AG09309 (cell line): ENCODE data around the gene PTPN14.

ENCODE experiments used
- DNase-seq: peaks from one replicate; pipeline ENCODE4 v3.0.0-alpha.2; 2010; ENCODE audit warnings: low read depth
- H3K4me3 ChIP-seq: 2 replicates; pipeline ENCODE4 v1.5.1; 2011; ENCODE audit warnings: mild to moderate bottlenecking, low read depth, low read length, moderate library complexity; ENCODE audit not compliant: control insufficient read depth
- TF ChIP-seq, protein P1 (sequence below): IDR thresholded peaks from 2 replicates; pipeline ENCODE4 v1.5.1; 2011; ENCODE audit warnings: mild to moderate bottlenecking, low read depth, low read length, inconsistent platforms; ENCODE audit not compliant: insufficient read depth, control insufficient read depth; ENCODE audit errors: missing control alignments

Gene PTPN14

DNA sequence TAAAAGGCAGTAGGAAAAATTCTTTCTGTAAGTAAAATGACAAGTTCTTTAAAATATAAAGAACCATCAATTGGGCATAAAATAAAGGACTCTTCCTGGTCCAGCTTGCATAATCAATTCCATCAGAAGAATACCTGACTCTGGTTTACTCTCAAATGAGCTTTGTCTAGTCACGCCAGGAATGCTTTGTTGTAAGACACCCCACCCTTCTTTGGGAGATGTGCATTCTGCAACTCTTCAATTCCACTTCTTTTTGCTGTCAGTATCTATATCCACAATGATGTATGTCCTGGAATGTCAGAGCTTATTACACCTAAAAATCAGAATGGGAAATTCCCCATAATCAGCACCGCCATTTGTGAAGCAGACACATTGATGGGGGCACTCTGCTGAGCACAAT, 76.1 kb downstream of the PTPN14 start:
- H3K4me3 ChIP-seq, result no peak overlapping the region
- TF ChIP-seq, protein P1, sequence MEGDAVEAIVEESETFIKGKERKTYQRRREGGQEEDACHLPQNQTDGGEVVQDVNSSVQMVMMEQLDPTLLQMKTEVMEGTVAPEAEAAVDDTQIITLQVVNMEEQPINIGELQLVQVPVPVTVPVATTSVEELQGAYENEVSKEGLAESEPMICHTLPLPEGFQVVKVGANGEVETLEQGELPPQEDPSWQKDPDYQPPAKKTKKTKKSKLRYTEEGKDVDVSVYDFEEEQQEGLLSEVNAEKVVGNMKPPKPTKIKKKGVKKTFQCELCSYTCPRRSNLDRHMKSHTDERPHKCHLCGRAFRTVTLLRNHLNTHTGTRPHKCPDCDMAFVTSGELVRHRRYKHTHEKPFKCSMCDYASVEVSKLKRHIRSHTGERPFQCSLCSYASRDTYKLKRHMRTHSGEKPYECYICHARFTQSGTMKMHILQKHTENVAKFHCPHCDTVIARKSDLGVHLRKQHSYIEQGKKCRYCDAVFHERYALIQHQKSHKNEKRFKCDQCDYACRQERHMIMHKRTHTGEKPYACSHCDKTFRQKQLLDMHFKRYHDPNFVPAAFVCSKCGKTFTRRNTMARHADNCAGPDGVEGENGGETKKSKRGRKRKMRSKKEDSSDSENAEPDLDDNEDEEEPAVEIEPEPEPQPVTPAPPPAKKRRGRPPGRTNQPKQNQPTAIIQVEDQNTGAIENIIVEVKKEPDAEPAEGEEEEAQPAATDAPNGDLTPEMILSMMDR, result no peak
- no peak for DNase-seq

DNA sequence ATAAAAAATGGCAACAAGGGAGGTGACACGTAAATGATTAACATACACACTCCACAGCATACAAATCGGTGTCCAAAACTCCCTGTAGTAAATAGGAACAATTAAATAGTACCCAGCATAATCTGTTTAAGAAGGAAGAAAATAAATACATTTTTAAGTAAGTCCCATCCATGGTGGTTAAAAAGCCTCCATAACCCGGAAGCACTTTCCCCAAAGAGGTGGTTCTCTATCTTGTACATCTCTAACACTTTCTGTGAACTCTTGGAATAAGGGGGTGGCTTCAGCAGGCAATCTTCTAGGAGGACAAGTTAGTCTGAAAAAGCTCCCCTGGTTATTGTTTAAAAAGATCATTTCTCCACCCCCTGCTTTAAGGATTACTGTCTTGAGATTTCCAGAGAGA, 76.9 kb downstream of the PTPN14 start:
- DNase-seq, result no peak
- TF ChIP-seq, protein P1, result no peak
- H3K4me3 ChIP-seq, result no peak overlapping the region

DNA sequence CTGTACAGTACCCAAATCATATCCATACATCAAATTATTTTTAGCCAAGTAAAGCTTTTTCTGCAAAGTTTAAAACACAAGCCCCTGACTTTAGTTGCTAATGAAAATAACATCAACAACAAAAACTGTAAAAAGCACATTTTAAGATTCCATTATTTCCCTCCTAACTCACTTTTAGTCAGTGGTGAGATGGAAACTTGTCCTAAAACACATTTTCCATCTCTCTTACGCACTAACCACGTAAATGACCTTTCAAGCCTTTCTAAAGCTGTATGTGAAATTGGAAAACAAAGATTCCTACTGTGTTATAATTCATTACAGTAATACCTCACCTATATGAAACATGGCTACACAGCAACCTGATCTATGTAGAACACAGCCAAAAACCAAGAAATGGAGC, 77.5 kb downstream of the PTPN14 start:
- TF ChIP-seq, protein P1, result no peak
- no peak for DNase-seq
- no peak overlapping the region for H3K4me3 ChIP-seq

DNA sequence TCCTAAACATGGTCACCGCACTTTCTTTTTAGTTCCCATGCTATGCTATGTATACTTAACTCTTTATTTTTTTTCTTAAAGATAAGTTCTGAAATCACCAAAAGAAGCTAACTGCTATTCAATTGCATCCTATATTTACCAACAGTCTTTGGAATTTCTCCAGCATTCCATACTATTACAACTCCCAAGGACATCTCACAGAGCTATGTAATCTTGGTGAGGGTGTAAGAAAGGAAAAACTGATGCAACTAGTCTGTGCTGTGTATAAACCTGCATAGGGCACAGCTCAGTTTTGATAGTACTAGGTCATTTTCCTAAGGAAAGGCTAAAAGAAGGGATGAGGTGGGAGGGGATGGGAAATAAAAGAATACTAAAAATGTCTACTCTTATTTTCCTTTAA, 78.0 kb downstream of the PTPN14 start:
- TF ChIP-seq, protein P1, result no peak

DNA sequence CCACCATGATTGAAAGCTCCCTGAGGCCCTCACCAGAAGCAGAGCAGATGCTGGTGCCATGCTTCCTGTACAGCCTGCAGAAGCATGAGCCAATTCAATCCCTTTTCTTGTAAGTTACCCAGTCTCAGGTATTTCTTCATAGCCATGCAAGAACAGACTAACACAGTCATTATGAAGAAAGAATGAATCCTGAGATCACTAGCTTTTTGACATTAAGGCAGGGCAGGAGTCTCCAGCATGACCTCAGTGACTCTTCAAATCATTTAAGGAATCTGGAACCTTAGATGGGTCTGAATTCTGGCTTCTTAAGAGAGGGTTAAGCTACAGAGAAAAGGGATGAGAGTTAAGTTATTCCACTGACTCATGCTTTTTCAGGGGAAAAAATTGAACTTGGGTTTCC, 79.0 kb downstream of the PTPN14 start:
- no peak for DNase-seq
- no peak overlapping the region for H3K4me3 ChIP-seq
- TF ChIP-seq, protein P1, result no peak

More for the DNA sequence above, 78.0 kb downstream of the PTPN14 start:
- peak; percentile 34 for DNase-seq
- H3K4me3 ChIP-seq, result no peak overlapping the region

DNA sequence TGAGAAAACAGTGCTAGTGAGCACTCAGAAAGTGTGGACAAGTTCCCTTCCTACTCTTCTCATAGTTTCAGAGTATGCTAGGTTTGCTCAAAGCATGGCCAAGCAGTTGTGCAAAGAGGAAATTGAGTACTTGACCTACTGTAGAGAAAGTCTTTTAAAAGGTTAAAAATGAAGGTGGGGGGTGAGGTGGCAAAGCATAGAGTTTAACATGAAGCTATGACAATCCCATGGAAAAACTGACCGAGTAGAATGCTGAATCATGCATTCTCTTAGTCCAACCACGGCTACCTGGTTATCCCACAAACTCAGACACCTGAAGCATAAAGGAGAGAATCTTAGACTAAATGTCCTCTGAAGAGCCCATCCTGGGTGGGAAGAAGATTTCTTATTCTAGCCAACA, 79.9 kb downstream of the PTPN14 start:
- TF ChIP-seq, protein P1, result no peak
- no peak overlapping the region for H3K4me3 ChIP-seq
- no peak for DNase-seq

DNA sequence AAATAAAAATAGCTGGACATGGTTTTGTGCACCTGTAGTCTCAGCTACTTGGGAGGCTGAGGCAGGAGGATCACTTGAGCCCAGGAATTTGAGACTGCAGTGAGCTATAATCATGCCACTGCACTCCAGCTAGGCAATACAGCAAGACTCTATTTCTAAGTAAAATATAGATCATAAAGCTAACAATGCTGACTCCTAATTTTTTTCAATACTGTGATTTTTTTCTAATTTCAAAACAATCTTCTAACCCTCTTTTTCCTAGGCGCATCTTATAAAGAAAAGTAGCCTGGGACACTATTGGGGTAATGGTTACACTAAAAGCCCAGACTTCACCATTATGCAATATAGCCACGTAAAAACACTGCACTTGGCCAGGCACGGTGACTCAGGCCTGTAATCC, 81.3 kb downstream of the PTPN14 start:
- DNase-seq, result no peak
- TF ChIP-seq, protein P1, result no peak
- H3K4me3 ChIP-seq, result no peak overlapping the region
